Measurements from ENCODE around the gene FBXW9. TPM values are rescaled to one million over a fixed set of nuclear protein-coding genes. Genes with fewer than 3 reads are reported as not detected.
A peak's percentile ranks its signal among the peaks of the same experiment; 100 is the strongest.

Gene FBXW9
- total and polyA plus RNA-seq, 2 of the 4 experiments (the other 2 are of a cell fraction), result 9.5 to 14.2 TPM

DNA sequence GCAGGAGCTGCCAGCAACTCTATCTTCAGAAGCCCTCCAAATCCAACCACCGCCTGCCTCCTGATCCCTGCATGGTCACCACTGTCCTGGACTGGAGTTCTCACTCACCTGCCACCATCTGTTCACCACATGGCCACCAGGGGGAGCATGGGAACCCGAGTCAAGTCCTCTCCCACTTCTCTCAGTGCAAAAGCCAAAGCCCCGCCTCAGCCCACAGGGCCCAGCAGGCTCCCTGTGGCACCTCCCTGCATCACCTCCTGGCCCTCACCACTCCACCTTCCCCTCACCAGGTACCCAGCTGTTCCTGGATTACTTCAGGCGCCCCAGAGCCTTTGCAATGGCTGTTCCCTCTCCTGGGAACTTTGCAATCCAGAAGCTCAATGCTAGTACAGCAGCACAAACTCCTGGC, 20.0 kb downstream of the FBXW9 start:
- Histone ChIP-seq H3K4me2 (ENCODE audit: low read depth, low read length) (no peak overlapping the region), H3K18ac (ENCODE audit: low read depth, low read length) (no peak overlapping the region), H3K4me1 (ENCODE audit: control insufficient read depth, insufficient read depth, low read length) (no peaks in the 10 kb centered on the region), H3K9me3 (ENCODE audit: control insufficient read depth, insufficient read depth, low read length) (no peaks in the 10 kb centered on the region), H4K5ac (ENCODE audit: low read depth, low read length) (no peak overlapping the region), H3K4me3 (ENCODE audit: insufficient read depth, low read depth, low read length) (no peak overlapping the region), H4K91ac (ENCODE audit: insufficient read depth, low read depth, low read length) (no peak overlapping the region), H3K23ac (ENCODE audit: low read depth, low read length) (no peak overlapping the region), H3K9me1 (ENCODE audit: insufficient read depth, low read length) (peaks cover 7% of the 10 kb centered on the region; the same call in 1 of the 2 replicates), H2BK5ac (ENCODE audit: low read depth, low read length, poor library complexity, severe bottlenecking) (no peak overlapping the region), H3K9ac (ENCODE audit: low read depth, low read length) (no peak overlapping the region), H2BK20ac (ENCODE audit: low read depth, low read length) (no peak overlapping the region), H3K79me1 (ENCODE audit: low read depth in 1 of 2, low read length in 2 of 2) (peaks cover 13 to 47% of the 10 kb centered on the region in 2 experiments), H3K4ac (ENCODE audit: low read depth, low read length) (no peak overlapping the region), H3K56ac (ENCODE audit: extremely low read depth, insufficient read depth, low read length) (no peak overlapping the region), H2AFZ (replicated peaks; ENCODE audit: low read length, poor library complexity) (peak overlapping the region; percentile 56), H2AK5ac (ENCODE audit: low read depth, low read length) (no peak overlapping the region), H3K14ac (replicated peaks; ENCODE audit: low read depth, low read length) (no peak overlapping the region), H2BK120ac (ENCODE audit: low read depth, low read length) (no peak overlapping the region), H3K36me3 (ENCODE audit: control insufficient read depth, insufficient read depth, low read length) (peaks cover 53% of the 10 kb centered on the region), H4K8ac (ENCODE audit: low read depth in 2 of 2, low read length in 2 of 2) (no peak overlapping the region), H4K20me1 (ENCODE audit: insufficient read depth, low read length) (peaks cover 15% of the 10 kb centered on the region), H2AK9ac (replicated peaks; ENCODE audit: low read depth, low read length, poor library complexity) (no peak overlapping the region), H2BK15ac (ENCODE audit: low read depth, low read length) (no peak overlapping the region), H3K27me3 (ENCODE audit: control insufficient read depth, insufficient read depth, low read length) (no peaks in the 10 kb centered on the region), H3K27ac (ENCODE audit: insufficient read depth, low read length) (no peak overlapping the region)
- TF ChIP-seq SMC3 (IDR thresholded peaks at IDR 0.05; ENCODE audit: low read depth, low read length) (peak; percentile 69), CEBPB (IDR thresholded peaks at IDR 0.05; ENCODE audit: low read depth, low read length) (no peak), RAD21 (IDR thresholded peaks at IDR 0.05; ENCODE audit: low read length) (peak; percentile 50), POLR2A (IDR thresholded peaks at IDR 0.05; ENCODE audit: low read depth, low read length) (no peak)
- TF ChIP-seq, protein P1, sequence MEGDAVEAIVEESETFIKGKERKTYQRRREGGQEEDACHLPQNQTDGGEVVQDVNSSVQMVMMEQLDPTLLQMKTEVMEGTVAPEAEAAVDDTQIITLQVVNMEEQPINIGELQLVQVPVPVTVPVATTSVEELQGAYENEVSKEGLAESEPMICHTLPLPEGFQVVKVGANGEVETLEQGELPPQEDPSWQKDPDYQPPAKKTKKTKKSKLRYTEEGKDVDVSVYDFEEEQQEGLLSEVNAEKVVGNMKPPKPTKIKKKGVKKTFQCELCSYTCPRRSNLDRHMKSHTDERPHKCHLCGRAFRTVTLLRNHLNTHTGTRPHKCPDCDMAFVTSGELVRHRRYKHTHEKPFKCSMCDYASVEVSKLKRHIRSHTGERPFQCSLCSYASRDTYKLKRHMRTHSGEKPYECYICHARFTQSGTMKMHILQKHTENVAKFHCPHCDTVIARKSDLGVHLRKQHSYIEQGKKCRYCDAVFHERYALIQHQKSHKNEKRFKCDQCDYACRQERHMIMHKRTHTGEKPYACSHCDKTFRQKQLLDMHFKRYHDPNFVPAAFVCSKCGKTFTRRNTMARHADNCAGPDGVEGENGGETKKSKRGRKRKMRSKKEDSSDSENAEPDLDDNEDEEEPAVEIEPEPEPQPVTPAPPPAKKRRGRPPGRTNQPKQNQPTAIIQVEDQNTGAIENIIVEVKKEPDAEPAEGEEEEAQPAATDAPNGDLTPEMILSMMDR (conservative IDR thresholded peaks at IDR 0.05; ENCODE audit: low read depth, low read length), result peak; percentile 75
- no TSS peak for BruUV-seq (replicated peaks)
- dilution Hi-C loops (cut with HindIII; ENCODE audit: low sequenced_read_pairs, unreplicated experiment) (no loop called here), in situ Hi-C loops (cut with MboI; ENCODE audit: low sequenced_read_pairs) (no loop called here), intact Hi-C loops (cut with micrococcal nuclease) (loop anchor here (1.0 kb wide), 2 partner anchors 120 to 171 kb away; no protein-coding TSS in a partner anchor)
- ChIA-PET CTCF (interaction anchor here (0.7 kb wide), 1 partner anchor 10 kb away, joined by 3 read pairs; the partner anchor contains the start of genes MAN2B1 and WDR83), POLR2A (ENCODE audit: unreplicated experiment) (no interaction called here)
- peak; percentile 69 for ATAC-seq (ENCODE audit: low read depth)
- 20% methylated on average over 2 of the region's 4 CpGs; no CpG with 5 or more reads in 1 of the 2 experiments for WGBS, 2 experiments (ENCODE audit: extremely low coverage in 2 of 2, insufficient read length in 1 of 2)
- DNase-seq, result peak; percentile 66

Measured in IMR-90 (cell line).